K562 (cell line): Measurements from ENCODE around the gene AGRN. TPM values are rescaled to one million over a fixed set of nuclear protein-coding genes. Genes with fewer than 3 reads are reported as not detected.
A peak's percentile ranks its signal among the peaks of the same experiment; 100 is the strongest.
"Not testable (repeated sequence)": the region's sequence is repeated elsewhere in the genome, so short reads cannot be mapped to it uniquely, and the experiment has no call there.

Source experiments
- ATAC-seq: fragments of 200-7000 bp; cut with Tn5 transposase; 3 replicates; pipeline ENCODE4 v1.9.1; 2020; ENCODE audit warnings: moderate library complexity
- BruUV-seq: library from RNA; stranded (reverse); fragments of 400-500 nt; replicated peaks from 2 replicates; lab custom pipeline; 2021; lab: Mats Ljungman, UMichigan
- CTCF ChIA-PET: fragments of 300-600 bp; formaldehyde crosslinking; extraction: SDS; loops from one replicate; lab custom pipeline; 2021; ENCODE audit warnings: low intra/inter-chr PET ratio; lab: Yijun Ruan, JAX
- POLR2A ChIA-PET: fragments of 300-600, 350-650 bp; sonication (Branson Sonifier 250); formaldehyde crosslinking; extraction: SDS; loops from one replicate; lab custom pipeline; 2021; ENCODE audit warnings: antibody characterized with exemption, inconsistent platforms; lab: Yijun Ruan, JAX
- DNase-seq, 4 experiments: peaks; one replicate each; pipeline versions ENCODE4 v3.0.0 to v3.0.0-alpha.2; 2011 to 2018; ENCODE audit warnings: low spot score in 3 of 4, mixed read lengths in 3 of 4; ENCODE audit errors: extremely low read depth in 1 of 4
- FAIRE-seq: peaks from 2 replicates; lab custom pipeline; 2011; peaks lifted over from hg19 to GRCh38; lab: Jason Lieb, UNC
- H2AFZ ChIP-seq: 2 replicates; pipeline ENCODE4 v1.6.0; 2011; ENCODE audit warnings: low read depth, low read length, control low read depth, inconsistent platforms
- H3K27ac ChIP-seq: fragments of 200-600 bp; 3 replicates; pipeline ENCODE4 v1.8.0; 2011; ENCODE audit warnings: low read depth, mild to moderate bottlenecking, control low read depth, inconsistent platforms, low read length, moderate library complexity, mixed read lengths; ENCODE audit errors: extremely low read depth
- H3K27me3 ChIP-seq, 2 experiments: fragments of 300-600 bp in 1 of 2; 2 replicates in 1 of 2; 3 replicates in 1 of 2; pipeline versions ENCODE4 v1.6.0 to v1.8.0; 2011; ENCODE audit warnings: inconsistent platforms in 2 of 2, low read length in 2 of 2, mild to moderate bottlenecking in 1 of 2, mixed read lengths in 1 of 2, moderate library complexity in 1 of 2; ENCODE audit not compliant: control insufficient read depth in 2 of 2, insufficient read depth in 2 of 2
- H3K36me3 ChIP-seq: fragments of 300-600 bp; 3 replicates; pipeline ENCODE4 v1.8.0; 2011; ENCODE audit warnings: mild to moderate bottlenecking, low read length, inconsistent platforms; ENCODE audit not compliant: control insufficient read depth, insufficient read depth
- H3K4me1 ChIP-seq, 2 experiments: fragments of 200-600 bp in 1 of 2; replicated peaks in 1 of 2; 2 replicates in 1 of 2; 3 replicates in 1 of 2; pipeline versions ENCODE4 v1.5.1 to v1.8.0; 2011; ENCODE audit warnings: inconsistent platforms in 2 of 2, low read length in 2 of 2, mild to moderate bottlenecking in 1 of 2, mixed read lengths in 1 of 2, moderate library complexity in 1 of 2; ENCODE audit not compliant: control insufficient read depth in 2 of 2, insufficient read depth in 2 of 2
- H3K4me2 ChIP-seq: 2 replicates; pipeline ENCODE4 v1.6.1; 2011; ENCODE audit warnings: low read length, control low read depth, inconsistent platforms, mixed read lengths; ENCODE audit not compliant: insufficient read depth
- H3K4me3 ChIP-seq: fragments of 200-600 bp; sonication (generic), shearing (Covaris generic); 2 replicates; pipeline ENCODE4 v1.5.1; 2016; ENCODE audit warnings: control low read depth, inconsistent platforms
- H3K79me2 ChIP-seq: fragments of 200-600 bp; 3 replicates; pipeline ENCODE4 v1.8.0; 2011; ENCODE audit warnings: low read length, inconsistent platforms; ENCODE audit not compliant: control insufficient read depth, insufficient read depth
- H3K9ac ChIP-seq, 2 experiments: 2 replicates each; pipeline versions ENCODE4 v1.6.0 to v1.6.1; 2011; ENCODE audit warnings: low read depth in 2 of 2, low read length in 2 of 2, control low read depth in 1 of 2, inconsistent platforms in 1 of 2, mild to moderate bottlenecking in 1 of 2, mixed read lengths in 1 of 2; ENCODE audit not compliant: insufficient read depth in 1 of 2
- H3K9me1 ChIP-seq: one replicate; pipeline ENCODE4 v1.6.0; 2011; ENCODE audit warnings: inconsistent platforms, mild to moderate bottlenecking, low read length, moderate library complexity; ENCODE audit not compliant: control insufficient read depth, insufficient read depth
- H3K9me3 ChIP-seq: replicated peaks from 2 replicates; pipeline ENCODE4 v1.5.1; 2011; ENCODE audit warnings: low read depth, low read length, inconsistent platforms; ENCODE audit not compliant: control insufficient read depth, insufficient read depth
- H4K20me1 ChIP-seq: replicated peaks from 2 replicates; pipeline ENCODE4 v1.6.1; 2011; ENCODE audit warnings: low read length, inconsistent platforms, mixed read lengths; ENCODE audit not compliant: control insufficient read depth, insufficient read depth
- MEF2A ChIP-seq: IDR thresholded peaks from 2 replicates; pipeline ENCODE4 v1.6.1; 2011; ENCODE audit warnings: low read depth, mild to moderate bottlenecking, low read length, moderate library complexity; ENCODE audit not compliant: control insufficient read depth
- MEF2D ChIP-seq: conservative IDR thresholded peaks from 2 replicates; pipeline ENCODE4 v1.6.1; 2016; ENCODE audit warnings: low read depth, missing genetic modification characterization, missing compliant biosample characterization
- STAT5A ChIP-seq: IDR thresholded peaks from 2 replicates; pipeline ENCODE4 v1.6.1; 2012; ENCODE audit warnings: low read length, inconsistent platforms, borderline replicate concordance
- WGBS: fragments of 100-300 bp; shearing (Covaris generic); methylation state at CpG from one replicate; pipeline ENCODE4 v1.1.6; 2016; ENCODE audit warnings: low coverage, mixed read lengths; ENCODE audit not compliant: insufficient coverage; ENCODE audit errors: missing lambda C conversion rate; 5-methylcytosine and 5-hydroxymethylcytosine counted together
- in situ Hi-C: fragments of 300-500 bp; cut with MboI; formaldehyde crosslinking; loops from 4 replicates; pipeline ENCODE4 v1.15.0; 2018; ENCODE audit warnings: inconsistent platforms, mixed read lengths
- intact Hi-C: fragments of 100-400 bp; cut with micrococcal nuclease; formaldehyde crosslinking; loops from 2 replicates; pipeline ENCODE4 v1.14.2; 2022
- polyA plus RNA-seq, 8 experiments: library from polyadenylated mRNA; depleted of rRNA in 4 of 8; stranded (reverse) in 5 of 8; unstranded in 3 of 8; fragments of >200 nt; fragmentation: Nextera tagmentation in 2 of 8; fragmentation: Illumina TruSeq in 1 of 8; extraction: Ambion mirVana in 2 of 8; extraction: Trizol in 1 of 8; gene quantifications; 2 replicates each; pipeline versions ENCODE4 v1.2.1 to v1.2.3, GENCODE V29; 2011 to 2014; ENCODE audit warnings: inconsistent platforms in 1 of 8, missing spikeins in 1 of 8
- total RNA-seq, 7 experiments: library from RNA; depleted of rRNA in 6 of 7; stranded (reverse); fragments of >200 nt in 6 of 7; fragmentation: Illumina TruSeq in 2 of 7; extraction: Trizol in 2 of 7; gene quantifications; 2 replicates each; pipeline versions ENCODE4 v1.2.1 to v1.2.3, GENCODE V29; 2011 to 2021; ENCODE audit warnings: low replicate concordance in 1 of 7

The AGRN gene
- total and polyA plus RNA-seq, 9 of the 15 experiments (the other 6 are each of a cell fraction or from before 2014, with no cell fraction given), result 0.04 to 111 (median 18.1) TPM

- H3K27ac ChIP-seq, FAIRE-seq, intact Hi-C loops, H3K9me1 ChIP-seq, DNase-seq, H3K9ac ChIP-seq, in situ Hi-C loops, H2AFZ ChIP-seq, ATAC-seq, H3K9me3 ChIP-seq, H3K4me2 ChIP-seq, H3K4me3 ChIP-seq, H3K27me3 ChIP-seq, CTCF ChIA-PET, H3K79me2 ChIP-seq, BruUV-seq: not testable (repeated sequence)
- Histone ChIP-seq H4K20me1 (peaks cover 18% of the 10 kb centered on the region), H3K4me1 (peaks cover 0 to 67% of the 10 kb centered on the region in 2 experiments; a peak in 3 of 5 replicates), H3K36me3 (peaks cover 27% of the 10 kb centered on the region; the same call in 2 of the 3 replicates)
- 66% methylated on average over 7 of the region's 7 CpGs for WGBS
- TF ChIP-seq MEF2A (peak; percentile 57; the same call in 1 of the 2 replicates), MEF2D (tag) (0 out of 2 replicates have a peak, but pooled peaks have one; percentile 18), STAT5A (peak; percentile 7; the same call in 1 of the 2 replicates)
- POLR2A ChIA-PET, result interaction anchor here (0.7 to 1.2 kb wide), 3 partner anchors 10 to 26 kb away, joined by 3 read pairs; no protein-coding TSS in a partner anchor
These were observed 11.1 kb downstream of the AGRN start for GRCh38 chr1:1030867-1031658.
